ENCODE data around the gene SLIT3.

Gene SLIT3

DNA sequence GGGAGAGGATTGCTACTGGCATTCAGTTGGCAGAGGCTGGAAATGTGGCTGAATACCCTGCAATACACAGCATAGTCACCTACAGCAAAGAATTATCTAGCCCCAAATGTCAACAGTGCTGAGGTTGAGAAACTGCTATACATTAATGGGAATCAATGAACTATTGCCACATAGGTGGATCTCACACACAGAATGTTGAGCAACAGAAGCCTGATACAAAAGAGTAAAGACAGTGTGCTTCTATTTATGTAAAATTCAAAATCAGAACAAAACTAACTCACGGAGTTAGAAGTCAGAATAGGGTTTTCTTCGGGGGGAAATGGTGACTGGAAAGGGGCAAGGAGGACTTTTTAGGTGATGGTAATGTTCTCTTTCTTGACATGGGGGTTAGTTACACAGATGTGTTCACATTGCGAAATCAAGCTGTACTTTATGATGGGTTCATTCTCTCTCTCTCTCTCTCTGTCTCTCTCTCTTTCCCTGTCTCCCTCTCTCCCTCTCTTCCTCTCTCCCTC, 676.0 kb downstream of the SLIT3 start:
- no peak overlapping the region for H3K4me3 ChIP-seq (ENCODE audit: low read depth, low read length)
- H3K9me3 ChIP-seq (ENCODE audit: control insufficient read depth, low read length), result no peaks in the 10 kb centered on the region
- H3K27ac ChIP-seq, result no peak overlapping the region
- no peak overlapping the region for H3K9ac ChIP-seq
- H3K4me1 ChIP-seq, result no peaks in the 10 kb centered on the region
- no peak overlapping the region for H3K4me2 ChIP-seq (ENCODE audit: low read length)
- TF ChIP-seq, protein P1, sequence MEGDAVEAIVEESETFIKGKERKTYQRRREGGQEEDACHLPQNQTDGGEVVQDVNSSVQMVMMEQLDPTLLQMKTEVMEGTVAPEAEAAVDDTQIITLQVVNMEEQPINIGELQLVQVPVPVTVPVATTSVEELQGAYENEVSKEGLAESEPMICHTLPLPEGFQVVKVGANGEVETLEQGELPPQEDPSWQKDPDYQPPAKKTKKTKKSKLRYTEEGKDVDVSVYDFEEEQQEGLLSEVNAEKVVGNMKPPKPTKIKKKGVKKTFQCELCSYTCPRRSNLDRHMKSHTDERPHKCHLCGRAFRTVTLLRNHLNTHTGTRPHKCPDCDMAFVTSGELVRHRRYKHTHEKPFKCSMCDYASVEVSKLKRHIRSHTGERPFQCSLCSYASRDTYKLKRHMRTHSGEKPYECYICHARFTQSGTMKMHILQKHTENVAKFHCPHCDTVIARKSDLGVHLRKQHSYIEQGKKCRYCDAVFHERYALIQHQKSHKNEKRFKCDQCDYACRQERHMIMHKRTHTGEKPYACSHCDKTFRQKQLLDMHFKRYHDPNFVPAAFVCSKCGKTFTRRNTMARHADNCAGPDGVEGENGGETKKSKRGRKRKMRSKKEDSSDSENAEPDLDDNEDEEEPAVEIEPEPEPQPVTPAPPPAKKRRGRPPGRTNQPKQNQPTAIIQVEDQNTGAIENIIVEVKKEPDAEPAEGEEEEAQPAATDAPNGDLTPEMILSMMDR (IDR thresholded peaks at IDR 0.05), result no peak
- no peaks in the 10 kb centered on the region for H3K27me3 ChIP-seq (ENCODE audit: control insufficient read depth, insufficient read depth, low read length)
- no peaks in the 10 kb centered on the region for H3K36me3 ChIP-seq (ENCODE audit: control insufficient read depth, insufficient read depth, low read length)
- no peaks in the 10 kb centered on the region for H3K79me2 ChIP-seq
- H2AFZ ChIP-seq, result no peak overlapping the region

DNA sequence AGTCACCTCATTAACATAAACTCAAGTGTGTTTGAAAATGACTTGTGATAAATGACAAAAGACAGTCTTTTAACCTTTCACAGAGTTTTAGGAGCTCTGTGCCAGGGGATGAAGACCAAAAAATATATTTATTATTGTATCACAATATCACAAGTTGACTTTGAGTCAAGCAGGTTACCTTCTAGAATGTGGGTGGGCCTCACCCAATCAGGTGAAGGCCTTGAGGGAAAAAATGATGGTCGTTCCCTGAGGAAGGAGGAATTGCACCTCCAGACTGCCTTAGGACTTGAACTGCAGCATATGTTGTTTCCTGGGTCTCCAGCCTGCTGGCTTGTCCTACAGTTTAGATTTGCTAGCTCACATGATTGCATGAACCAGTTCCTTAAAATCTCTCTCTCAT, 680.1 kb downstream of the SLIT3 start:
- Histone ChIP-seq H3K4me1 (no peaks in the 10 kb centered on the region), H3K9me3 (ENCODE audit: control insufficient read depth, low read length) (no peaks in the 10 kb centered on the region), H3K4me2 (ENCODE audit: low read length) (no peak overlapping the region), H3K27ac (no peak overlapping the region), H3K9ac (no peak overlapping the region), H3K4me3 (ENCODE audit: low read depth, low read length) (no peak overlapping the region), H3K79me2 (no peaks in the 10 kb centered on the region), H3K36me3 (ENCODE audit: control insufficient read depth, insufficient read depth, low read length) (no peaks in the 10 kb centered on the region), H3K27me3 (ENCODE audit: control insufficient read depth, insufficient read depth, low read length) (no peaks in the 10 kb centered on the region), H2AFZ (no peak overlapping the region)
- TF ChIP-seq, protein P1 (IDR thresholded peaks at IDR 0.05), result no peak

DNA sequence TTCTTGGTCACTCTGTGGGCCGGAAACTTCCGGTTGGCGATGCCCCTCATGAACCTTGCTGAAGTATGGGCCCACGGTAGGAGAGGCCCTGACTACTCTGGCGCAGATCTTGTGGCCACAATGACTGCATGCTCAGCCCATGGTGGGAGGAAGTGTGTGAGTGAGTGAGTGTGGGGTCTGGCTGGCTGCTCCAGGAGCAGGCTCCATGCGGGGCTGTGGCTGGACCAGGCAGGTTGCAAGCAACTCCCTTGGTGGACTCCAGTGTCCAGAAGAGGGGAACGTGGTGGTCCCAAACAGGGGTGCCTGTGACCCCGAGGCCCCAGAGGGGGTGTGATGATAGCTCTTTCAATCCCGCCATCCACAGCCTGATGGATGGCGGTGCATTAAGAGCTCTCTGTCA, 686.3 kb downstream of the SLIT3 start:
- no peaks in the 10 kb centered on the region for H3K36me3 ChIP-seq (ENCODE audit: control insufficient read depth, insufficient read depth, low read length)
- no peak overlapping the region for H3K9ac ChIP-seq
- H3K4me3 ChIP-seq (ENCODE audit: low read depth, low read length), result no peak overlapping the region
- TF ChIP-seq, protein P1 (IDR thresholded peaks at IDR 0.05), result no peak
- no peak overlapping the region for H3K27ac ChIP-seq
- H3K79me2 ChIP-seq, result no peaks in the 10 kb centered on the region
- H3K4me2 ChIP-seq (ENCODE audit: low read length), result no peak overlapping the region
- no peak overlapping the region for H2AFZ ChIP-seq
- no peaks in the 10 kb centered on the region for H3K27me3 ChIP-seq (ENCODE audit: control insufficient read depth, insufficient read depth, low read length)
- H3K4me1 ChIP-seq, result peaks cover 7% of the 10 kb centered on the region
- H3K9me3 ChIP-seq (ENCODE audit: control insufficient read depth, low read length), result no peaks in the 10 kb centered on the region

DNA sequence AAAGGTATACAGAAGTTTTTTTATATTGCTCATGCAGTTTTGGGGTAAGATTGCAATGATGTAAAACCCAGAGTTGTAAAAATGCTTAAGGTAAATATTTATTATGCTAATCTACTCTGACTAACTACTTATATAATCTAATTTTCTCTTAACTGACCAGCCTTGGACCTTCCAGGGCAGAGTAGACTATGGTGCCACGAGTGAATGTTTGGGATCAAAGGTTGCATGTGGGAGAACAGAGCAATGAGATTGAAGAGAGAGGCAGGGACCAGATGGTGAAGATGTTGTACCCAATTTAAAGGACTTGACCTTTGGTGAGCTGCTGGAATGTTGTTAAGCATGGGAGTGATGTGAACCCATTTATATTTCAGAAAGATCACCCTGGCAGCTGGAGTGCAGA, 686.9 kb downstream of the SLIT3 start:
- TF ChIP-seq, protein P1 (IDR thresholded peaks at IDR 0.05), result no peak
- Histone ChIP-seq H3K9me3 (ENCODE audit: control insufficient read depth, low read length) (no peaks in the 10 kb centered on the region), H3K27me3 (ENCODE audit: control insufficient read depth, insufficient read depth, low read length) (no peaks in the 10 kb centered on the region), H3K4me1 (peaks cover 7% of the 10 kb centered on the region), H3K36me3 (ENCODE audit: control insufficient read depth, insufficient read depth, low read length) (no peaks in the 10 kb centered on the region), H3K4me2 (ENCODE audit: low read length) (no peak overlapping the region), H3K27ac (no peak overlapping the region), H3K4me3 (ENCODE audit: low read depth, low read length) (no peak overlapping the region), H3K9ac (no peak overlapping the region), H3K79me2 (no peaks in the 10 kb centered on the region), H2AFZ (no peak overlapping the region)

DNA sequence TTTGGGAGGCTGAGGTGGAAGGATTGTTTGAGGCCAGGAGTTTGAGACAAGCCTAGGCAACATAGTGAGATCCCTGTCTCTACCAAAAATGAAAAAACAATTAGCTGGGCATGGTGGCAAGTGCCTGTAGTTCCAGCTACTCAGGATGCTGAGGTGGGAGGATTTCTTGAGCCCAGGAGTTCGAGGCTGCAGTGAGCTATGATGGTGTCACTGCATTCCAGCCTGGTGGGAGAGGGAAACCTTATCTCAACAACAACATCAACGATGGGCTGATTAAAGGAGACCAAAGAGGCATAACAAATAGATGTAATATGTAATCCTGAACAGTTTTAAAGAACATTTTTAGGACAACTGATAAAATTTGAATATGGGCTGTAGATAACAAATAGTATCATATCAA, 687.5 kb downstream of the SLIT3 start:
- Histone ChIP-seq H3K9ac (no peak overlapping the region), H3K4me2 (ENCODE audit: low read length) (no peak overlapping the region), H3K4me1 (peaks cover 9% of the 10 kb centered on the region), H3K27me3 (ENCODE audit: control insufficient read depth, insufficient read depth, low read length) (no peaks in the 10 kb centered on the region), H3K36me3 (ENCODE audit: control insufficient read depth, insufficient read depth, low read length) (no peaks in the 10 kb centered on the region), H3K9me3 (ENCODE audit: control insufficient read depth, low read length) (no peaks in the 10 kb centered on the region), H2AFZ (peak overlapping the region; percentile 74), H3K27ac (peak overlapping the region; percentile 22), H3K4me3 (ENCODE audit: low read depth, low read length) (no peak overlapping the region), H3K79me2 (no peaks in the 10 kb centered on the region)
- TF ChIP-seq, protein P1 (IDR thresholded peaks at IDR 0.05), result no peak
